WTC11 (cell line): ENCODE data around the gene WHAMM. TPM values are rescaled to one million over a fixed set of nuclear protein-coding genes. Genes with fewer than 3 reads are reported as not detected.

Source experiments
- ATAC-seq: fragments of 200-7000 bp; cut with Tn5 transposase; 2 replicates; pipeline ENCODE4 v1.10.0; 2021; ENCODE audit warnings: mild to moderate bottlenecking, moderate library complexity
- CTCF ChIA-PET: fragments of 300-600 bp; sonication (Branson Sonifier 250); formaldehyde crosslinking; loops from one replicate; lab custom pipeline; 2021; ENCODE audit warnings: antibody characterized with exemption; lab: Charles Lee
- POLR2A ChIA-PET: fragments of 350-600 bp; sonication (Branson Sonifier 250); formaldehyde crosslinking; loops from one replicate; lab custom pipeline; 2021; ENCODE audit warnings: antibody characterized with exemption; lab: Charles Lee
- DNase-seq: peaks from one replicate; pipeline ENCODE4 v3.0.0; 2021; ENCODE audit warnings: low spot score
- H3K27ac Mint-ChIP-seq: 2 replicates; pipeline ENCODE4 v1.8.0; 2021; ENCODE audit warnings: mixed read lengths
- H3K27me3 Mint-ChIP-seq: 2 replicates; pipeline ENCODE4 v1.8.0; 2021; ENCODE audit warnings: low read depth, mild to moderate bottlenecking, moderate library complexity, mixed read lengths
- H3K36me3 Mint-ChIP-seq: 2 replicates; pipeline ENCODE4 v1.8.0; 2021; ENCODE audit warnings: mixed read lengths
- H3K4me1 Mint-ChIP-seq: 2 replicates; pipeline ENCODE4 v1.8.0; 2022; ENCODE audit warnings: mixed read lengths
- H3K4me3 Mint-ChIP-seq: 2 replicates; pipeline ENCODE4 v1.8.0; 2021; ENCODE audit warnings: mild to moderate bottlenecking, moderate library complexity, mixed read lengths
- H3K9me3 Mint-ChIP-seq: 2 replicates; pipeline ENCODE4 v1.8.0; 2021; ENCODE audit warnings: mixed read lengths
- CREB1 ChIP-seq: sonication (generic); formaldehyde crosslinking; IDR thresholded peaks from 2 replicates; pipeline ENCODE4 v1.8.0; 2023; ENCODE audit warnings: mild to moderate bottlenecking, missing genetic modification reagents
- CREM ChIP-seq: sonication (generic); formaldehyde crosslinking; IDR thresholded peaks from 2 replicates; pipeline ENCODE4 v1.8.1; 2022; ENCODE audit warnings: mild to moderate bottlenecking, missing genetic modification reagents, moderate library complexity
- E2F4 ChIP-seq: sonication (generic); formaldehyde crosslinking; IDR thresholded peaks from 2 replicates; pipeline ENCODE4 v1.8.1; 2022; ENCODE audit warnings: low read depth, mild to moderate bottlenecking, moderate library complexity, missing genetic modification reagents, borderline replicate concordance
- ERG ChIP-seq: fragments of 250-450 bp; sonication (Bioruptor Pico); IDR thresholded peaks from 2 replicates; pipeline ENCODE4 v1.8.0; 2021; ENCODE audit warnings: mild to moderate bottlenecking
- FOXJ3 ChIP-seq: sonication (generic); formaldehyde crosslinking; IDR thresholded peaks from 2 replicates; pipeline ENCODE4 v1.9.0; 2021; ENCODE audit warnings: missing genetic modification reagents, mild to moderate bottlenecking, borderline replicate concordance
- NFATC4 ChIP-seq: fragments of 250-450 bp; sonication (Bioruptor Pico); IDR thresholded peaks from 2 replicates; pipeline ENCODE4 v1.9.0; 2021; ENCODE audit warnings: mild to moderate bottlenecking
- NR1H2 ChIP-seq: sonication (generic); formaldehyde crosslinking; IDR thresholded peaks from 2 replicates; pipeline ENCODE4 v1.9.0; 2021; ENCODE audit warnings: mild to moderate bottlenecking, moderate library complexity, missing genetic modification reagents
- SMAD3 ChIP-seq: sonication (generic); formaldehyde crosslinking; IDR thresholded peaks from 2 replicates; pipeline ENCODE4 v1.8.0; 2022; ENCODE audit warnings: missing genetic modification reagents, mild to moderate bottlenecking, borderline replicate concordance
- SP1 ChIP-seq: sonication (generic); formaldehyde crosslinking; conservative IDR thresholded peaks from 2 replicates; pipeline ENCODE4 v1.8.1; 2022; ENCODE audit warnings: missing genetic modification reagents
- STAT6 ChIP-seq: sonication (generic); formaldehyde crosslinking; conservative IDR thresholded peaks from 2 replicates; pipeline ENCODE4 v1.8.1; 2023; ENCODE audit warnings: mild to moderate bottlenecking, low read depth, missing genetic modification reagents, moderate library complexity
- ZNF263 ChIP-seq: sonication (generic); formaldehyde crosslinking; IDR thresholded peaks from 2 replicates; pipeline ENCODE4 v1.8.1; 2022; ENCODE audit warnings: low read depth, mild to moderate bottlenecking, moderate library complexity, missing genetic modification reagents
- total RNA-seq: library from RNA; stranded (reverse); gene quantifications from 3 replicates; pipeline ENCODE4 v1.2.3, GENCODE V29; 2021
- TF ChIP-seq, protein P1 (sequence below): sonication (generic); formaldehyde crosslinking; IDR thresholded peaks from 2 replicates; pipeline ENCODE4 v1.8.0; 2022; ENCODE audit warnings: mild to moderate bottlenecking, missing genetic modification reagents
- TF ChIP-seq, protein P2 (sequence below): sonication (generic); formaldehyde crosslinking; IDR thresholded peaks from 2 replicates; pipeline ENCODE4 v1.8.0; 2023; ENCODE audit warnings: mild to moderate bottlenecking, missing genetic modification reagents
- TF ChIP-seq, protein P3 (sequence below): sonication (generic); formaldehyde crosslinking; IDR thresholded peaks from 2 replicates; pipeline ENCODE4 v1.8.0; 2022; ENCODE audit warnings: mild to moderate bottlenecking, missing genetic modification reagents

Gene WHAMM
- total RNA-seq, 1 experiment from 2014 or later, result 3.2 TPM

DNA sequence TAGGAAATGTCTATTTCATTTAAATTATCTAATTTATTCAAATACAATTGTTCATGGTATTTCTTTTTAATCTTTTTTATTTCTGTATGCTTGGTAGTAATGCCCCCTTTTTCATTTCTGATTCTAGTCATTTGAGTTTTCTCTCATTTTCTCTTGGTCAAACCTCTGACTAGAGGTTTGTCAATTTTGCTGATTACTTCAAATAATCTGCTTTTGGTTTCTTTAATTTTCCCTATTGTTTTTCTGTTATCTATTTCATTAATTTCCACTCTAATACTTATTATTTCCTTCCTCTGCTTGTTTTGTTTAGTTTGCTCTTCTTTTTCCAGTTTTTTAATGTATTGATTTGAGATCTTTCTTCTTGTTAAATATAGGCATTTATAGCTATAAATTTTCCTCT is 15.7 kb upstream of the WHAMM start:
- no peaks in the 10 kb centered on the region for H3K36me3 Mint-ChIP-seq
- H3K27ac Mint-ChIP-seq, result no peak overlapping the region

More for the DNA sequence above, 15.7 kb upstream of the WHAMM start:
- TF ChIP-seq ZNF263 (CRISPR knock-in tag) (no peak), STAT6 (no peak), CREM (CRISPR knock-in tag) (no peak), FOXJ3 (no peak), SMAD3 (CRISPR knock-in tag) (no peak), SP1 (CRISPR knock-in tag) (no peak), E2F4 (no peak), CREB1 (no peak), ERG (CRISPR knock-in tag) (no peak), NFATC4 (CRISPR knock-in tag) (no peak), NR1H2 (CRISPR knock-in tag) (no peak)
- TF ChIP-seq, protein P1, sequence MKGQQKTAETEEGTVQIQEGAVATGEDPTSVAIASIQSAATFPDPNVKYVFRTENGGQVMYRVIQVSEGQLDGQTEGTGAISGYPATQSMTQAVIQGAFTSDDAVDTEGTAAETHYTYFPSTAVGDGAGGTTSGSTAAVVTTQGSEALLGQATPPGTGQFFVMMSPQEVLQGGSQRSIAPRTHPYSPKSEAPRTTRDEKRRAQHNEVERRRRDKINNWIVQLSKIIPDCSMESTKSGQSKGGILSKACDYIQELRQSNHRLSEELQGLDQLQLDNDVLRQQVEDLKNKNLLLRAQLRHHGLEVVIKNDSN (CRISPR knock-in tag), result no peak
- TF ChIP-seq, protein P2, sequence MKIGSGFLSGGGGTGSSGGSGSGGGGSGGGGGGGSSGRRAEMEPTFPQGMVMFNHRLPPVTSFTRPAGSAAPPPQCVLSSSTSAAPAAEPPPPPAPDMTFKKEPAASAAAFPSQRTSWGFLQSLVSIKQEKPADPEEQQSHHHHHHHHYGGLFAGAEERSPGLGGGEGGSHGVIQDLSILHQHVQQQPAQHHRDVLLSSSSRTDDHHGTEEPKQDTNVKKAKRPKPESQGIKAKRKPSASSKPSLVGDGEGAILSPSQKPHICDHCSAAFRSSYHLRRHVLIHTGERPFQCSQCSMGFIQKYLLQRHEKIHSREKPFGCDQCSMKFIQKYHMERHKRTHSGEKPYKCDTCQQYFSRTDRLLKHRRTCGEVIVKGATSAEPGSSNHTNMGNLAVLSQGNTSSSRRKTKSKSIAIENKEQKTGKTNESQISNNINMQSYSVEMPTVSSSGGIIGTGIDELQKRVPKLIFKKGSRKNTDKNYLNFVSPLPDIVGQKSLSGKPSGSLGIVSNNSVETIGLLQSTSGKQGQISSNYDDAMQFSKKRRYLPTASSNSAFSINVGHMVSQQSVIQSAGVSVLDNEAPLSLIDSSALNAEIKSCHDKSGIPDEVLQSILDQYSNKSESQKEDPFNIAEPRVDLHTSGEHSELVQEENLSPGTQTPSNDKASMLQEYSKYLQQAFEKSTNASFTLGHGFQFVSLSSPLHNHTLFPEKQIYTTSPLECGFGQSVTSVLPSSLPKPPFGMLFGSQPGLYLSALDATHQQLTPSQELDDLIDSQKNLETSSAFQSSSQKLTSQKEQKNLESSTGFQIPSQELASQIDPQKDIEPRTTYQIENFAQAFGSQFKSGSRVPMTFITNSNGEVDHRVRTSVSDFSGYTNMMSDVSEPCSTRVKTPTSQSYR, result no peak
- TF ChIP-seq, protein P3, sequence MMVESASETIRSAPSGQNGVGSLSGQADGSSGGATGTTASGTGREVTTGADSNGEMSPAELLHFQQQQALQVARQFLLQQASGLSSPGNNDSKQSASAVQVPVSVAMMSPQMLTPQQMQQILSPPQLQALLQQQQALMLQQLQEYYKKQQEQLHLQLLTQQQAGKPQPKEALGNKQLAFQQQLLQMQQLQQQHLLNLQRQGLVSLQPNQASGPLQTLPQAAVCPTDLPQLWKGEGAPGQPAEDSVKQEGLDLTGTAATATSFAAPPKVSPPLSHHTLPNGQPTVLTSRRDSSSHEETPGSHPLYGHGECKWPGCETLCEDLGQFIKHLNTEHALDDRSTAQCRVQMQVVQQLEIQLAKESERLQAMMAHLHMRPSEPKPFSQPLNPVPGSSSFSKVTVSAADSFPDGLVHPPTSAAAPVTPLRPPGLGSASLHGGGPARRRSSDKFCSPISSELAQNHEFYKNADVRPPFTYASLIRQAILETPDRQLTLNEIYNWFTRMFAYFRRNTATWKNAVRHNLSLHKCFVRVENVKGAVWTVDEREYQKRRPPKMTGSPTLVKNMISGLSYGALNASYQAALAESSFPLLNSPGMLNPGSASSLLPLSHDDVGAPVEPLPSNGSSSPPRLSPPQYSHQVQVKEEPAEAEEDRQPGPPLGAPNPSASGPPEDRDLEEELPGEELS, result no peak
- no peaks in the 10 kb centered on the region for H3K4me1 Mint-ChIP-seq
- no peak for DNase-seq
- peaks cover 16% of the 10 kb centered on the region for H3K9me3 Mint-ChIP-seq
- no peak for ATAC-seq
- no peak overlapping the region for H3K4me3 Mint-ChIP-seq
- ChIA-PET CTCF (no interaction called here), POLR2A (no interaction called here)
- peaks cover 10% of the 10 kb centered on the region for H3K27me3 Mint-ChIP-seq
